GM12878 (cell line): ENCODE results near the gene TMEM82. TPM values are rescaled to one million over a fixed set of nuclear protein-coding genes. Genes with fewer than 3 reads are reported as not detected.
"Not testable (repeated sequence)": the region's sequence is repeated elsewhere in the genome, so short reads cannot be mapped to it uniquely, and the experiment has no call there.

ENCODE experiments used
- ATAC-seq: fragments of 200-7000 bp; cut with Tn5 transposase; 3 replicates; pipeline ENCODE4 v1.9.1; 2020; ENCODE audit warnings: mild to moderate bottlenecking, moderate library complexity
- BruUV-seq: library from RNA; stranded (reverse); fragments of 400-500 nt; replicated peaks from 2 replicates; lab custom pipeline; 2021; lab: Mats Ljungman, UMichigan
- CTCF ChIA-PET: fragments of 300-600 bp; sonication (Branson Sonifier 250); formaldehyde crosslinking; extraction: SDS; loops from one replicate; lab custom pipeline; 2021; ENCODE audit warnings: inconsistent platforms; lab: Yijun Ruan, JAX
- POLR2A ChIA-PET: fragments of 350-600 bp; formaldehyde crosslinking; extraction: SDS; loops from one replicate; lab custom pipeline; 2021; ENCODE audit warnings: inconsistent platforms; lab: Charles Lee
- RAD21 ChIA-PET: fragments of 300-600 bp; sonication (Branson Sonifier 250); formaldehyde crosslinking; loops from one replicate; lab custom pipeline; 2023; ENCODE audit warnings: antibody characterized with exemption; ENCODE audit not compliant: unreplicated experiment; lab: Charles Lee
- SMC1A ChIA-PET: fragments of 300-600 bp; sonication (Branson Sonifier 250); formaldehyde crosslinking; loops from one replicate; lab custom pipeline; 2023; ENCODE audit not compliant: unreplicated experiment, uncharacterized antibody; lab: Charles Lee
- DNase-seq: peaks from one replicate; pipeline ENCODE4 v3.0.0-alpha.2; 2011; ENCODE audit warnings: low read depth, low spot score
- FAIRE-seq: peaks from 3 replicates; lab custom pipeline; 2011; peaks lifted over from hg19 to GRCh38; lab: Jason Lieb, UNC
- H2AFZ ChIP-seq: 2 replicates; pipeline ENCODE4 v1.6.0; 2011; ENCODE audit warnings: low read depth, low read length, control low read depth; ENCODE audit not compliant: control insufficient read depth
- H3K27ac ChIP-seq: 2 replicates; pipeline ENCODE4 v1.5.1; 2011; ENCODE audit warnings: control low read depth; ENCODE audit not compliant: control insufficient read depth, insufficient read depth
- H3K27me3 ChIP-seq, 2 experiments: replicated peaks in 1 of 2; 2 replicates each; pipeline versions ENCODE4 v1.6.0 to v1.6.1; 2011; ENCODE audit warnings: low read length in 1 of 2; ENCODE audit not compliant: control insufficient read depth in 2 of 2, insufficient read depth in 2 of 2
- H3K36me3 ChIP-seq, 2 experiments: 2 replicates each; pipeline ENCODE4 v1.5.1; 2011; ENCODE audit warnings: low read length in 1 of 2; ENCODE audit not compliant: control insufficient read depth in 2 of 2, insufficient read depth in 2 of 2
- H3K4me1 ChIP-seq: 2 replicates; pipeline ENCODE4 v1.6.1; 2011; ENCODE audit warnings: mild to moderate bottlenecking, low read length, moderate library complexity, mixed read lengths; ENCODE audit not compliant: control insufficient read depth, insufficient read depth
- H3K4me2 ChIP-seq: 2 replicates; pipeline ENCODE4 v1.6.0; 2011; ENCODE audit warnings: control low read depth; ENCODE audit not compliant: control insufficient read depth, insufficient read depth
- H3K4me3 ChIP-seq: fragments of 200-600 bp; sonication (generic); 2 replicates; pipeline ENCODE4 v1.5.1; 2016
- H3K79me2 ChIP-seq: 2 replicates; pipeline ENCODE4 v1.6.0; 2011; ENCODE audit warnings: low read length; ENCODE audit not compliant: control insufficient read depth, insufficient read depth
- H3K9ac ChIP-seq: 2 replicates; pipeline ENCODE4 v1.8.0; 2011; ENCODE audit warnings: low read length, control low read depth, mixed read lengths; ENCODE audit not compliant: control insufficient read depth, insufficient read depth
- H3K9me3 ChIP-seq: replicated peaks from 3 replicates; pipeline ENCODE4 v1.5.1; 2011; ENCODE audit warnings: mild to moderate bottlenecking, low read length; ENCODE audit not compliant: control insufficient read depth, insufficient read depth
- H4K20me1 ChIP-seq: 2 replicates; pipeline ENCODE4 v1.6.0; 2011; ENCODE audit not compliant: control insufficient read depth, insufficient read depth
- CBFB ChIP-seq: IDR thresholded peaks from 2 replicates; pipeline ENCODE4 v1.6.1; 2016; ENCODE audit warnings: antibody characterized with exemption, low read depth
- CBX5 ChIP-seq: sonication (generic); IDR thresholded peaks from 2 replicates; pipeline ENCODE4 v1.6.1; 2016; ENCODE audit warnings: low read depth, moderate library complexity, mild to moderate bottlenecking, inconsistent platforms
- EGR1 ChIP-seq, 2 experiments: IDR thresholded peaks; 1 replicate in 1 of 2; 2 replicates in 1 of 2; pipeline ENCODE4 v1.6.1; 2011 to 2012; ENCODE audit warnings: low read depth in 2 of 2, low read length in 2 of 2, borderline replicate concordance in 1 of 2, mild to moderate bottlenecking in 1 of 2, moderate library complexity in 1 of 2
- FOS ChIP-seq: IDR thresholded peaks from 3 replicates; pipeline ENCODE4 v1.6.1; 2011; ENCODE audit warnings: borderline replicate concordance; ENCODE audit not compliant: insufficient read length; ENCODE audit errors: extremely low read depth
- NFYB ChIP-seq: IDR thresholded peaks from 2 replicates; pipeline ENCODE4 v1.6.1; 2011; ENCODE audit warnings: low read depth, mild to moderate bottlenecking, low read length, improper control_type of control experiment, moderate library complexity; ENCODE audit not compliant: insufficient read depth
- NR2C2 ChIP-seq: IDR thresholded peaks from 2 replicates; pipeline ENCODE4 v1.6.1; 2011; ENCODE audit warnings: borderline replicate concordance, low read depth; ENCODE audit not compliant: control insufficient read depth, insufficient read length
- ZNF217 ChIP-seq: fragments of 450-650 bp; IDR thresholded peaks from 2 replicates; pipeline ENCODE4 v1.6.1; 2017; ENCODE audit warnings: antibody characterized with exemption, mild to moderate bottlenecking
- WGBS: methylation state at CpG from one replicate; pipeline ENCODE4 v1.1.6; 2016; ENCODE audit warnings: low lambda C conversion rate; ENCODE audit not compliant: insufficient replicate concordance, insufficient coverage; ENCODE audit errors: missing lambda C conversion rate; 5-methylcytosine and 5-hydroxymethylcytosine counted together
- in situ Hi-C: fragments of 300-500 bp; cut with MboI; formaldehyde crosslinking; loops from 9 replicates; pipeline ENCODE4 v1.14.3; 2018; ENCODE audit warnings: mixed read lengths
- intact Hi-C: fragments of 100-400 bp; cut with micrococcal nuclease; formaldehyde crosslinking; loops from one replicate; pipeline ENCODE4 v1.14.2; 2022; ENCODE audit not compliant: unreplicated experiment
- polyA plus RNA-seq, 11 experiments: library from polyadenylated mRNA; depleted of rRNA in 4 of 11; unstranded in 6 of 11; stranded (reverse) in 5 of 11; fragments of >200 nt; fragmentation: Nextera tagmentation in 4 of 11; fragmentation: Illumina TruSeq in 1 of 11; extraction: Ambion mirVana in 4 of 11; extraction: Trizol in 1 of 11; gene quantifications; 1 replicate in 1 of 11; 2 replicates in 10 of 11; pipeline versions ENCODE4 v1.2.1 to v1.2.3, GENCODE V29; 2011 to 2016; ENCODE audit warnings: inconsistent platforms in 2 of 11, missing spikeins in 2 of 11, low read depth in 1 of 11
- total RNA-seq, 4 experiments: library from RNA; depleted of rRNA in 3 of 4; stranded (reverse); fragments of >200 nt in 3 of 4; fragmentation: Illumina TruSeq in 1 of 4; extraction: Trizol in 1 of 4; gene quantifications; 2 replicates each; pipeline versions ENCODE4 v1.2.1 to v1.2.3, GENCODE V29; 2013 to 2021
- TF ChIP-seq, protein P1 (sequence below): IDR thresholded peaks from 2 replicates; pipeline ENCODE4 v1.6.1; 2012; ENCODE audit warnings: improper control_type of control experiment, low read depth, low read length; ENCODE audit not compliant: insufficient replicate concordance

Gene TMEM82
- total and polyA plus RNA-seq, 10 of the 15 experiments (the other 5 are each of a cell fraction or from before 2014, with no cell fraction given) = not detected

DNA sequence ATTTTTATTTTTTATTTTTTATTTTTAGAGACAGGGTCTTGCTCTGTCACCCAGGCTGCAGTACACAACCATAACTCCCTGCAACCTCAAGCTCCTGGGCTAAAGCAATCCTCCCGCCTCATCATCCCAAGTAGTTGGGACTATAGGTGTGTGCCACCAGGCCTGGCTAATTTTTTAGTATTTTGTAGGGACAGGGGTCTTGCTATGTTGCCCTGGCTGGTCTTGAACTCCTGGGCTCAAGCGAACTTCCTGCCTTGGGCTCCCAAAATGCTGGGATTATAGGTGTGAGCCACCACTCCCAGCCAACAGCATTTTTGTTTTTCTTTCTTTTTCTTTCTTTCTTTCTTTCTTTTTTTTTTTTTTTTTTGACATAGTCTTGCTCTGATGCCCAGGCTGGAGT is 44.1 kb upstream of the TMEM82 start:
- FAIRE-seq = no peak
- DNase-seq = no peak
- Histone ChIP-seq H3K4me2 (peak overlapping the region; percentile 74), H3K9me3 (no peaks in the 10 kb centered on the region; the same call in 2 of the 3 replicates), H3K4me3 (no peak overlapping the region), H3K9ac (no peak overlapping the region), H4K20me1 (no peaks in the 10 kb centered on the region), H3K4me1 (peaks cover 14% of the 10 kb centered on the region), H3K36me3 (peaks cover 3% of the 10 kb centered on the region in 2 experiments; a peak in 2 of 4 replicates), H3K27me3 (no peaks in the 10 kb centered on the region), H3K79me2 (peaks cover 40% of the 10 kb centered on the region), H2AFZ (no peak overlapping the region), H3K27ac (no peak overlapping the region; the same call in 1 of the 2 replicates)
- no TSS peak for BruUV-seq
- RAD21 ChIA-PET = interaction anchor here (0.6 to 2.8 kb wide), 10 partner anchors 12 to 112 kb away, joined by 3 to 22 read pairs (median 7); no protein-coding TSS in a partner anchor
- TF ChIP-seq FOS = no peak
- TF ChIP-seq CBX5 = no peak
- no peak for TF ChIP-seq NFYB
- TF ChIP-seq EGR1 (IDR thresholded peaks at IDR 0.05; ENCODE audit: borderline replicate concordance in 1 of 2, low read depth in 2 of 2, low read length in 2 of 2) = no peak
- TF ChIP-seq, protein P1, sequence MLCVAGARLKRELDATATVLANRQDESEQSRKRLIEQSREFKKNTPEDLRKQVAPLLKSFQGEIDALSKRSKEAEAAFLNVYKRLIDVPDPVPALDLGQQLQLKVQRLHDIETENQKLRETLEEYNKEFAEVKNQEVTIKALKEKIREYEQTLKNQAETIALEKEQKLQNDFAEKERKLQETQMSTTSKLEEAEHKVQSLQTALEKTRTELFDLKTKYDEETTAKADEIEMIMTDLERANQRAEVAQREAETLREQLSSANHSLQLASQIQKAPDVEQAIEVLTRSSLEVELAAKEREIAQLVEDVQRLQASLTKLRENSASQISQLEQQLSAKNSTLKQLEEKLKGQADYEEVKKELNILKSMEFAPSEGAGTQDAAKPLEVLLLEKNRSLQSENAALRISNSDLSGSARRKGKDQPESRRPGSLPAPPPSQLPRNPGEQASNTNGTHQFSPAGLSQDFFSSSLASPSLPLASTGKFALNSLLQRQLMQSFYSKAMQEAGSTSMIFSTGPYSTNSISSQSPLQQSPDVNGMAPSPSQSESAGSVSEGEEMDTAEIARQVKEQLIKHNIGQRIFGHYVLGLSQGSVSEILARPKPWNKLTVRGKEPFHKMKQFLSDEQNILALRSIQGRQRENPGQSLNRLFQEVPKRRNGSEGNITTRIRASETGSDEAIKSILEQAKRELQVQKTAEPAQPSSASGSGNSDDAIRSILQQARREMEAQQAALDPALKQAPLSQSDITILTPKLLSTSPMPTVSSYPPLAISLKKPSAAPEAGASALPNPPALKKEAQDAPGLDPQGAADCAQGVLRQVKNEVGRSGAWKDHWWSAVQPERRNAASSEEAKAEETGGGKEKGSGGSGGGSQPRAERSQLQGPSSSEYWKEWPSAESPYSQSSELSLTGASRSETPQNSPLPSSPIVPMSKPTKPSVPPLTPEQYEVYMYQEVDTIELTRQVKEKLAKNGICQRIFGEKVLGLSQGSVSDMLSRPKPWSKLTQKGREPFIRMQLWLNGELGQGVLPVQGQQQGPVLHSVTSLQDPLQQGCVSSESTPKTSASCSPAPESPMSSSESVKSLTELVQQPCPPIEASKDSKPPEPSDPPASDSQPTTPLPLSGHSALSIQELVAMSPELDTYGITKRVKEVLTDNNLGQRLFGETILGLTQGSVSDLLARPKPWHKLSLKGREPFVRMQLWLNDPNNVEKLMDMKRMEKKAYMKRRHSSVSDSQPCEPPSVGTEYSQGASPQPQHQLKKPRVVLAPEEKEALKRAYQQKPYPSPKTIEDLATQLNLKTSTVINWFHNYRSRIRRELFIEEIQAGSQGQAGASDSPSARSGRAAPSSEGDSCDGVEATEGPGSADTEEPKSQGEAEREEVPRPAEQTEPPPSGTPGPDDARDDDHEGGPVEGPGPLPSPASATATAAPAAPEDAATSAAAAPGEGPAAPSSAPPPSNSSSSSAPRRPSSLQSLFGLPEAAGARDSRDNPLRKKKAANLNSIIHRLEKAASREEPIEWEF = no peak
- TF ChIP-seq NR2C2 = no peak
- no peak for TF ChIP-seq CBFB
- TF ChIP-seq ZNF217 = no peak
- intact Hi-C loops (loop anchor here (5.0 kb wide), 1 partner anchor 81 kb away; the partner anchor contains the start of gene DDI2), in situ Hi-C loops (no loop called here)
- WGBS = 86% methylated on average over 2 of the region's 2 CpGs
- ATAC-seq = no peak
- CTCF ChIA-PET = interaction anchor here (1.1 to 3.2 kb wide), 5 partner anchors 13 to 309 kb away, joined by 3 to 23 read pairs (median 5); no protein-coding TSS in a partner anchor
- SMC1A ChIA-PET = interaction anchor here (0.9 to 2.9 kb wide), 12 partner anchors 10 to 106 kb away, joined by 5 to 25 read pairs (median 8); no protein-coding TSS in a partner anchor
- POLR2A ChIA-PET = interaction anchor here (1.1 to 3.7 kb wide), 4 partner anchors 9 to 44 kb away, joined by 3 to 22 read pairs (median 4); no protein-coding TSS in a partner anchor

GRCh38 chr1:15699321-15699720 is 43.0 kb upstream of the TMEM82 start:
- H3K79me2 ChIP-seq = peaks cover 33% of the 10 kb centered on the region
- 90% methylated on average over 4 of the region's 4 CpGs for WGBS
- POLR2A ChIA-PET = not testable (repeated sequence)

More at GRCh38 chr1:15699321-15699720, 43.0 kb upstream of the TMEM82 start:
- SMC1A ChIA-PET, H3K9ac ChIP-seq, H3K27ac ChIP-seq, H3K4me3 ChIP-seq, FAIRE-seq, H2AFZ ChIP-seq, H3K27me3 ChIP-seq, H3K4me2 ChIP-seq, RAD21 ChIA-PET, BruUV-seq, H3K9me3 ChIP-seq, ATAC-seq, DNase-seq, in situ Hi-C loops, CTCF ChIA-PET, H4K20me1 ChIP-seq, H3K36me3 ChIP-seq: not testable (repeated sequence)
- intact Hi-C loops = loop anchor here (5.0 kb wide), 1 partner anchor 82 kb away; the partner anchor contains the start of gene DDI2
- peaks cover 14% of the 10 kb centered on the region for H3K4me1 ChIP-seq
